LNCaP clone FGC (cell line): Measurements from ENCODE around the gene HMCES.

Source experiments
- DNase-seq: peaks from one replicate; pipeline ENCODE4 v3.0.0-alpha.2; 2011; ENCODE audit warnings: low read depth
- H3K4me3 ChIP-seq: 2 replicates; pipeline ENCODE4 v1.5.1; 2011; ENCODE audit warnings: mild to moderate bottlenecking, low read depth, low read length, control low read depth
- CTCF ChIP-seq: IDR thresholded peaks from 2 replicates; pipeline ENCODE4 v1.5.1; 2012; ENCODE audit warnings: mild to moderate bottlenecking; ENCODE audit not compliant: control insufficient read depth, insufficient read depth; ENCODE audit errors: extremely low read depth

Gene HMCES

DNA sequence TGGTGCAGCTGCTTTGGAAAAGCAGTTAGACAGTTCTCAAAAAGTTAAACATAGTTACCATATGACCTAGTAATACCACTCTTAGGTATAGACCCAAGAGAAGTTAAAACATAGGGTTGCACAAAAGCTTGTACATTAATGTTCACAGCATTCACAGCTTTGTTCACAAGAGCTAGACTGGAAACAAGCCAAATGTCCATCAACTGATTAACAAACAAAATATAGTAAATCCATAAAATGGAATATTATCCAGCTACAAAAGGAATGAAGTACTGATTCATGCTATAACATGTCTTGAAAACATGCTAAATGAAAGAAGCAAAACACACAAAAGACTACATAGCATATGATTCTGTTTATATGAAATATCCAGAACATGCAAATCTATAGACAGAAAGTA lies 32.0 kb upstream of the HMCES start:
- no peak for DNase-seq
- H3K4me3 ChIP-seq, result no peak overlapping the region
- TF ChIP-seq CTCF, result no peak

DNA sequence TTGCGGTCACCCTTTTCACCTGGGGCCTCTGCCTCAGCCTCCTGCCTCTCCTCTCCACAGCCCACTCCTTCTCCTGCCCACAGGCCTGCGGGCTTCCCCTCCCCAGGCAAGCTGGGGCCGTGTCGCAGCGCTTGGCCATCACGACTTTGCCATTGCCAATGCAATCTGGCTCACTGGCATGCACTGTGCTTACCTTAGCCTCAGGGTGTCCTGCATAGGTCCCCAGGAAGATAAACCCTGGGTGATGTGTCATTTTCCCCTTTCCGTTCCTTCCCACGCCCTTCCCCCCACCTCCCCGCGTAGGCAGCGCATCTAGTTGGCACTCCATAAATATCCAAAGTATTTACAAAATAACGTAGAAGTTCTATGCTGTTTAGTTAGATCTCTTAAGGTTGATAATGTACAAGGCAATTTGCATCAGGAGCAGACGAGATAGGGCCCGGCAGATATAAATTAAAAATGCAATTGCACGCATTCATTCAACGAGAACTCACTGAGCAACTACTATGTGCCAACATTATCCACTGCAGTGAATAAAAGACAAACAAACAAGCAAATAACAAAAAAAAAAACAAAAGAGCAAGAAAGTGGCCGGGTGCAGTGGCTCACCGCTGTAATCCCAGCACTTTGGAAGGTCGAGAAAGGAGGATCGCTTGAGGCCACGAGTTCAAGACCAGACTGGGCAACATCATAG lies 30.2 kb upstream of the HMCES start:
- no peak for DNase-seq
- H3K4me3 ChIP-seq, result peak overlapping the region; percentile 76
- no peak for TF ChIP-seq CTCF

GRCh38 chr3:129249284-129250065 lies 29.2 kb upstream of the HMCES start, which contains the start of gene COPG1:
Gene COPG1, plus strand, starts transcription at chr3:129249606. Its CDS starts 104 bp downstream, at chr3:129249710.
- DNase-seq, result peak; percentile 58
- TF ChIP-seq CTCF, result no peak
- peak within 1 kb of the TSS; percentile 76 for H3K4me3 ChIP-seq

DNA sequence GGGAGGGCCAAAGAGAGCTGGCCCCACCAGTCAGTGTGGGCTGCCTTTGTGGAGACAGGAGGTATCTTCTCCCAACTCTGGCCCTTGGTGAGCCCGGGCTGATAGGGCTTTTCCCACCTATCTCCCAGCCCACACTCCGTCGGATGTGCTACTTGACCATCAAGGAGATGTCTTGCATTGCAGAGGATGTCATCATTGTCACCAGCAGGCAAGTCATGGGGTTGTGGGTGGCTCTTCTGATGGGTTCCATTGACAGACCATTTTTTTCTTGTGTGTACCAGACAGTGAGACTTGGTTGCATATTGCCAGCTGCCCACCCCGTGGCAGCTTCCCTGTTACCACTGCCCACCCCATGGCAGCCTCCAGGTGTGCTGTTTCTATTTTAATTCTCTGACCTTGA lies 25.9 kb upstream of the HMCES start:
- H3K4me3 ChIP-seq, result no peak overlapping the region
- DNase-seq, result no peak
- TF ChIP-seq CTCF, result no peak

DNA sequence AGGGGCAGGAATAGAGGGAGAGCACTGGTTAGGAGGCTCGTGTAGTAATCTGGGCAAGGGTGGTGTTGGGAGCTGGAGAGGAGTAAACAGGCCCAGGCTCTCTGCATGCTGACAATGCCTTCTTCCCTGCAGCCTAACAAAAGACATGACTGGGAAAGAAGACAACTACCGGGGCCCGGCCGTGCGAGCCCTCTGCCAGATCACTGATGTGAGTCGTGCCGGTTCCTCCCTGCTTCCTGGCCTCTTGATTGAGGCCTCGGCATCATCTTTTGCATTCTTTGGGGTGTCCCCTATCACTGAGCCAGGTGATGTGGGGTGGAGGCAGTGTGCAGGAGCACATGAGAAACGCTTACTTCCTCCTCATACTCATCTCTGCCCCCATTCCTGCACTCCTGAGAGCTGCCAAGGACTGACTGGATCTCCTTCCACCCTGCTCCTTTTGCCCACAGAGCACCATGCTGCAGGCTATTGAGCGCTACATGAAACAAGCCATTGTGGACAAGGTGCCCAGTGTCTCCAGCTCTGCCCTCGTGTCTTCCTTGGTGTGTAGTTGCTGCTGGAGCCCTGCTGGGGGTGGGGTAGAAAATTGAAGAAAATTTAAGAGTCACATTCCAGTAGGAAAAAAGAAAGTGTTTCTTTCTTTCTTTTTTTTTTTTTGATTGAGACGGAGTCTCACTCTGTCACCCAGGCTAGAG lies 24.0 kb upstream of the HMCES start:
- no peak for TF ChIP-seq CTCF
- no peak overlapping the region for H3K4me3 ChIP-seq
- no peak for DNase-seq

- DNase-seq, result no peak
- no peak overlapping the region for H3K4me3 ChIP-seq
- TF ChIP-seq CTCF, result no peak
Observed at GRCh38 chr3:129256270-129256669, 22.4 kb upstream of the HMCES start.
